Ecto neural progenitor cell (in vitro differentiated cells): ENCODE measurements around the gene PSMD13.
A peak's percentile ranks its signal among the peaks of the same experiment; 100 is the strongest.

Source experiments
- DNase-seq: peaks from one replicate; pipeline ENCODE4 v3.0.0-alpha.2; 2018; ENCODE audit warnings: low spot score

PSMD13 gene

GRCh38 chr11:204587-205109 is 32.1 kb upstream of the PSMD13 start:
- no peak for DNase-seq

GRCh38 chr11:205221-206001 is 31.4 kb upstream of the PSMD13 start:
- no peak for DNase-seq

DNA sequence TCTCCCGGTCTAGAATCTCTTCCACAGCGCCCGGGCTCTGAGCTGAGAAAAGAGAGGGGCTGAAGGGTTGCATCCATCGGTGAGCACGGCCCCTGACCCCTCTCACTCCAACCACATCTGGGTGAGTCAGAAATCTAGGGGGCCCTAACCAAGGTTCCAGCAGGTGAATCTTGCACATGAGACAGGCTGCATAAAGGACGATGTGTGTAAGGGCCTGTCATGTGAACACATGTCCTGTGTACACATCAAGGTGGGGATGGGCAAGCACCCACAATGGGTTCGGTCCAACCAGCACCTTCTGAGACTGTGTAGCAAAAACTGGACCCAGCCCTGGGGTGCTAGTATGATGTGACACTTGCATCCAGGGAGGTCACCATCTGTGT is 30.8 kb upstream of the PSMD13 start:
- DNase-seq = no peak

DNA sequence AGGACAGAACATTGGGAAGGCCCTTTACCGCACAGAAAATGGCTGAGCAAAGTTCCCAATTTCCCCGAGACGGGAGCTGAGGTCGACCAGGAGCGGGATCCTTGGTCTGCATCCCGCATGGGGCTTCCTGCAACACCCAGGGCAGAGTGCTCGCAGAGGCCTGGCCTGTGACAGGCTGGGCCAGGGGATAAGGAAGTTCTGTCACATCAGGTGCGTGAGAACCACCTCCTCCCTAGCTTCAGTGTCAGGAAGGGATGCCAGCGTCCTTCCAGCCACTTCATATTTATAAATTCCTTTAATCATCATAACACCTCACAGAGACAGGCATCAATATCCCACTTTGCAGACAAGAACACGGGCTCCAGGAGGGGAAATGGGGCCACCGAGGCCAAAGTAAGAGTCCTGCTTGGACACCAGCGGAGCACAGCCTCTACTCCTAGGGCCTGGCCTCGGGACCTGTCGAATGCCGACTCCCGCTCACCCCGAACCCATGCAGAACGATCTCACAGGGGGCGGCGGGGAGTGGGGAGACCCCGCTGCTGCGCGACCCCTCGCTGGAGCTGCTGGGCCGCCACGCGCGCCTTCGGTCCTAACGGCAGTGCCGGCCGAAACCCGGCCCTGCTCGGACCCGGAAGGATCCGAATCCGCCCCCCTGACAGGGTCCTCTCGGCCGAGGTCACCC is 30.1 kb upstream of the PSMD13 start:
- DNase-seq = no peak

- DNase-seq = peak; percentile 97
Observed at GRCh38 chr11:207208-207862, 29.4 kb upstream of the PSMD13 start, which contains the start of the genes BET1L and RIC8A. Gene BET1L, minus strand, starts transcription at chr11:207399. Its CDS starts 78 bp downstream, at chr11:207321. Gene RIC8A, plus strand, starts transcription at chr11:207708. Its CDS starts 1,147 bp downstream, at chr11:208855.

- no peak for DNase-seq
Observed at GRCh38 chr11:207863-208180, 29.0 kb upstream of the PSMD13 start.

- peak; percentile 80 for DNase-seq
Observed at GRCh38 chr11:208181-208916, 28.4 kb upstream of the PSMD13 start.

GRCh38 chr11:208917-209260 is 27.9 kb upstream of the PSMD13 start:
- no peak for DNase-seq

DNA sequence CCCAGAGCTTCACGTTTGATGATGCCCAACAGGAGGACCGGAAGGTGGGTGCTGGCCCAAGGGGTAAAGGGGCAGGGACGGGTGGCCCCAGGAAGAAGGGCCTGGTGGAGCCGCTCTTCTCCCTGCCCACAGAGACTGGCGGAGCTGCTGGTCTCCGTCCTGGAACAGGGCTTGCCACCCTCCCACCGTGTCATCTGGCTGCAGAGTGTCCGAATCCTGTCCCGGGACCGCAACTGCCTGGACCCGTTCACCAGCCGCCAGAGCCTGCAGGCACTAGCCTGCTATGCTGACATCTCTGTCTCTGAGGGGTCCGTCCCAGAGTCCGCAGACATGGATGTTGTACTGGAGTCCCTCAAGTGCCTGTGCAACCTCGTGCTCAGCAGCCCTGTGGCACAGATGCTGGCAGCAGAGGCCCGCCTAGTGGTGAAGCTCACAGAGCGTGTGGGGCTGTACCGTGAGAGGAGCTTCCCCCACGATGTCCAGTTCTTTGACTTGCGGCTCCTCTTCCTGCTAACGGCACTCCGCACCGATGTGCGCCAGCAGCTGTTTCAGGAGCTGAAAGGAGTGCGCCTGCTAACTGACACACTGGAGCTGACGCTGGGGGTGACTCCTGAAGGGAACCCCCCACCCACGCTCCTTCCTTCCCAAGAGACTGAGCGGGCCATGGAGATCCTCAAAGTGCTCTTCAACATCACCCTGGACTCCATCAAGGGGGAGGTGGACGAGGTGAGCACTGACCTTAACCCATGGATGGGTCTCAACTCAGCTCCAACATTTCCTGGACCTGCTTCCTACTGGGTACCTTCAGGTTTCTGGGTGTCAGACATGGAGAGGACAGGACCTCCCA is 27.3 kb upstream of the PSMD13 start:
- no peak for DNase-seq

- no peak for DNase-seq
Observed at GRCh38 chr11:210122-210802, 26.5 kb upstream of the PSMD13 start.

DNA sequence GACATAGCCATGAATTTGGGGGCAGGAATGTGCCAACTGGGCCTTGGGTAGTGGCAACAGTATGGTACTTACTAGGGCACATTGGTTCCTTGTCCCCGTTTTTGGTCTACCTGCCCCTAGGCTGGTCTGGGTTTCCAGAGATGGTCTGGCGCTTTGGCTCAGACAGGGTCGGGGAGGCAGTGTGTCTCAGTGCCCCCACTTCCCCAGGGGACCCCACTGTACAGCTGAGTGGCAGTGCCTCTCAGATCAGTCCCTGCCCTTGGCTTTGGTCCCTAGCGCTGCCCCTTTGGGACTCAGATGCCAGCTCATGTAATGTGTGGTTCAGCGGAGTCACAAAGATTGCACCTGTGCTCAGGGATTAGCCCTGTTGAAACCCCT is 26.0 kb upstream of the PSMD13 start:
- DNase-seq = no peak

DNA sequence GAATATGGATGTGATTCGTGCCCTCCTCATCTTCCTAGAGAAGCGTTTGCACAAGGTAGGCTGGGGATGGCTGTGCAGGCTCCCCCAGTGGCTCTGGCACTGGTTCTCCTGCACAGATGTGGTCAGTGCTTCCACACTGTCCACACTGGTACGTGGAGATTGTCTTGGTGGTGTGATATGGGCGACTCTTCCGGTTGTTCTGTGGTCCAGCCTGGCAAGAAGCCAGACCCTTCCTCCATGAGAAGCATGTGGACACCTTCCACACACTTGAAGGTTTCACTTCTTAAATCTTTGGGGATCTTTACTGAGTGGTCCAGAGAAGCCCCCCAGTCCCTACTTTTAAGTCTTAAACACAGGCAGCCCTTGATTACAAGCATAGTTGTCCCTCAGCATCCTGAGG is 25.5 kb upstream of the PSMD13 start:
- DNase-seq = no peak

- no peak for DNase-seq
Observed at GRCh38 chr11:211741-212140, 25.0 kb upstream of the PSMD13 start.

- no peak for DNase-seq
Observed at GRCh38 chr11:212150-213100, 24.4 kb upstream of the PSMD13 start.

GRCh38 chr11:213111-213510 is 23.7 kb upstream of the PSMD13 start:
- no peak for DNase-seq

GRCh38 chr11:214083-214482 is 22.7 kb upstream of the PSMD13 start:
- DNase-seq = no peak

GRCh38 chr11:215581-216037 is 21.2 kb upstream of the PSMD13 start:
- no peak for DNase-seq

DNA sequence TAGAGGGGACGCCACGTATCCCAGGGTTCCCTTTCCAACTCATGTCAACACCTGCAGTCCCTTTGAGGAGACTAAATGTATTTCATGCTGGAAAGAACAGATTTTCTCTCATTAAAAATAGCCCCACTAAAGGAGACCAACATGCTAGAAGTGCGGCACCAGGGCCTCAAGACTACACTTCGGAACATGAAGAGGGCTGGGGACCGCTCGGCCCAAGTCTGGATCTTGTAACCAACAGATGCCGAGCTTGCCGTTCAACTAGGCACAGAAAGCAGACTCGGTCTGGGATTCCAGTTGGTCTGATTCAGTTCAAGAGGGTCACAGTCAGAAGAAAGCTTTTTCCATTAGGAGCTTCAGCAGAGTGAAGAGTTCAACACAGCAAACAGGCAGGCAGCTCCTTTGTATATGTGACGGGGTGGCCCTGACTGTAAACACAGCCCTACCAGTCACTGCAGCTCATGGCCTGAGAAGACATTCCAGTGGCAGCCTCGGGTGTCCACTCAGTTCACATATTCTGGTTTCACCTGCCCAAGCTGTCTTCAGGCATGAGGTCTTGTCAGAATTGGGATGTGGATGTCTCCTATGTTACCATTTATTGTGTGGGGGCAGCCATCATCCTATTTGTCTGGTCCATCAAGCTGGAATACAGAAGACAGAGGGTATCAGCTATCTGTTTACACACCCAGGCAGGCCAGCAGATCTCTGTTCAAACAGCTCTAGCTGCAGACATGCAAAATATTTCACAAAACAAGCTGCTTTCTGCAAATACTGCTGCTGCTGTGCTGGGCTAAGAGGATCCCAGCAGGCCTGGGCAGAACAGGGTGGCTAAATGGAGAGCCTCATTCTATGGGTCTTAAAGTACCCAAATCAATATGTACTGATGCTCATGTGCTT is 20.4 kb upstream of the PSMD13 start:
- no peak for DNase-seq

- no peak for DNase-seq
Observed at GRCh38 chr11:217704-218103, 19.1 kb upstream of the PSMD13 start.
